ENCODE results near the gene DCTN2. TPM values are rescaled to one million over a fixed set of nuclear protein-coding genes. Genes with fewer than 3 reads are reported as not detected.
"Not testable (repeated sequence)": the region's sequence is repeated elsewhere in the genome, so short reads cannot be mapped to it uniquely, and the experiment has no call there.

Gene DCTN2
- total RNA-seq, 1 donor from 2014 or later: 105 TPM

DNA sequence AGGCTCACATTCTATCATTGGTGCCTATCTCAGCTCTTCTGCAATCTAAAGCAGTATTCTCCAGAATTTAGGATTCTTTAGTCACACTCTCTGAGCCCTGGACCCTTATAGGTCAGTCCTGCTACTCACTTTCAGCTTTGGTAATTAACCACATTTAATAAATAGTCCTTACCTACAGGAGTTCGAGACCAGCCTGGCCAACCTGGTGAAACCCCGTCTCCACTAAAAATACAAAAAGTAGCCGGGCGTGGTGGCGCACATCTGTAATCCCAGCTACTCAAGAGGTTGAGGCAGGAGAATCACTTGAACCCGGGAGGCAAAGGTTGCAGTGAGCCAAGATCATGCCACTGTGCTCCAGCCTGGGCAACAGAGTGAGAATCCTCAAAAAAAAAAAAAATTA, 33.3 kb downstream of the DCTN2 start:
- ATAC-seq: not testable (repeated sequence)

DNA sequence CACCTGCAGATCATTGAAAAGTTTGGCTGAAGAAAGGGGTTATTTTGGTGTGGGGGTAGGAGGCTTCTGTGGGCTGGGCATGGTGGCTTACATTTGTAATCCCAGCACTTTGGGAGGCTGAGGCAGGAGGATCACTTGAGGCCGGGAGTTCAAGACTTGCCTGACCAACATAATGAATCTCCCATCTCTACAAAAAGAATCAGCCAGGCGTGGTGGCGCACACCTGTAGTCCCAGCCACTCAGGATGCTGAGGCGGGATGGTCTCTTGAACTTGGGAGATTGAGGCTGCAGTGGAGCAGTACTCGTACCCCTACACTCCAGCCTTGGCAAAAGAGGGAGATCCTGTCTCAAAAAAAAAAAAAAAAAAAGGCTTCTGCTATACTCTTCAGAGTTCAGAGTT, 33.7 kb downstream of the DCTN2 start:
- ATAC-seq: no peak

DNA sequence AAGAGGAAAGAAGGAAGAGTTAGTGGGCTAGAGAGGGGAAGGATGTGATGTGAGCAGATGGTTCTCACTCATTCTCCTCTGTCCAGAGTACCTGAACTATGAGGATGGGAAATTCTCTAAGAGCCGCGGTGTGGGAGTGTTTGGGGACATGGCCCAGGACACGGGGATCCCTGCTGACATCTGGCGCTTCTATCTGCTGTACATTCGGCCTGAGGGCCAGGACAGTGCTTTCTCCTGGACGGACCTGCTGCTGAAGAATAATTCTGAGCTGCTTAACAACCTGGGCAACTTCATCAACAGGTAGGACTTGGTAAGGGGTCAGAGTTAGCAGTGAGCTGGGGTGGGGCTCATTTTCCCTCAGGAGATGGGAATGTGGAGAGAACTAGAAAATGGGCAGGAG, 34.3 kb downstream of the DCTN2 start:
- ATAC-seq: no peak

DNA sequence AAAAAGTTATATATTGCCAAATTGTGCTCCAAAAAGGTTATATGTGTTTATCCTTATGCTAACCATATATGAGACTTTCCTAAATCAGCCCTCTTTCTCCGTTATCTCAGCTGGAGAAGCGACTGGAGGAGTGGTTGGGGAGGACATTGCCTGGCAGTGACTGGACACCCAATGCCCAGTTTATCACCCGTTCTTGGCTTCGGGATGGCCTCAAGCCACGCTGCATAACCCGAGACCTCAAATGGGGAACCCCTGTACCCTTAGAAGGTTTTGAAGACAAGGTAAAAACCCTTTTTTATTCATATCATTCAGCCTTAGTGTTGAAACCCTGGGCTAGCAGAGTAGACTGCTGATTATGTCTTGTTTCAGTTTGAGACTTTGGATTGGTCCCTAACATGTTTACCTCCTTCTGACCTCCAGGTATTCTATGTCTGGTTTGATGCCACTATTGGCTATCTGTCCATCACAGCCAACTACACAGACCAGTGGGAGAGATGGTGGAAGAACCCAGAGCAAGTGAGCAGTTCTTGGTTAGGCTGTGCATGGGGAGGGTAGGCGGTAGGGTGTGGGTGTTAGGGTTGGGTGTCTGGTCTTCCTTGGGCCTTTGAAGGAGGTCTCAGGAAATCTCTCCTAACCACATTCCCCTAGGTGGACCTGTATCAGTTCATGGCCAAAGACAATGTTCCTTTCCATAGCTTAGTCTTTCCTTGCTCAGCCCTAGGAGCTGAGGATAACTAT, 35.2 kb downstream of the DCTN2 start:
- no peak for ATAC-seq

DNA sequence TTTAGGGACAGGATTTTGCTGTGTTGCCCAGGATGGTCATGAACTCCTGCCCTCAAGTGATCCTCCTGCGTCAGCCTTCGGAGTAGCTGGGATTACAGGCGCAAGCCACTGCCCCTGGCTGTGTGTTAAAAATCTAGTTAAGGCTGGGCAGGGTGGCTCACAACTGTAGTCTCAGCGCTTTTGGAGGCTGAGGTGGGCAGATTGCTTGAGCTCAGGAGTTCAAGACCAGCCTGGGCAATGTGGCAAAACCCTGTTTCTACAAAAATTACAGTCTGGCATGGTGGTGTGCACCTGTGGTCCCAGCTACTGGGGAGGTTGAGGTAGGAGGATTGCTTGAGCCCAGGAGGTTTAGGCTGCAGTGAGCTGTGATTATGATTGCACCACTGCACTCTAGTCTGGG, 35.8 kb downstream of the DCTN2 start:
- no peak for ATAC-seq

DNA sequence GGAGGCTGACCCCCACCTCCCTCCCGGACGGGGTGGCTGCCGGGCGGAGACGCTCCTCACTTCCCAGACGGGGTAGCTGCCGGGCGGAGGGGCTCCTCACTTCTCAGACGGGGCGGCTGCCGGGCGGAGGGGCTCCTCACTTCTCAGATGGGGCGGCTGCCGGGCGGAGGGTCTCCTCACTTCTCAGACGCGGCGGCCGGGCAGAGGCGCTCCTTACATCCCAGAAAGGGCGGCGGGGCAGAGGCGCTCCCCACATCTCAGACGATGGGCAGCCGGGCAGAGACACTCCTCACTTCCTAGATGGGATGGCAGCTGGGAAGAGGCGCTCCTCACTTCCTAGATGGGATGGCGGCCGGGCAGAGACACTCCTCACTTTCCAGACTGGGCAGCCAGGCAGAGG, 39.2 kb downstream of the DCTN2 start:
- ATAC-seq: not testable (repeated sequence)

DNA sequence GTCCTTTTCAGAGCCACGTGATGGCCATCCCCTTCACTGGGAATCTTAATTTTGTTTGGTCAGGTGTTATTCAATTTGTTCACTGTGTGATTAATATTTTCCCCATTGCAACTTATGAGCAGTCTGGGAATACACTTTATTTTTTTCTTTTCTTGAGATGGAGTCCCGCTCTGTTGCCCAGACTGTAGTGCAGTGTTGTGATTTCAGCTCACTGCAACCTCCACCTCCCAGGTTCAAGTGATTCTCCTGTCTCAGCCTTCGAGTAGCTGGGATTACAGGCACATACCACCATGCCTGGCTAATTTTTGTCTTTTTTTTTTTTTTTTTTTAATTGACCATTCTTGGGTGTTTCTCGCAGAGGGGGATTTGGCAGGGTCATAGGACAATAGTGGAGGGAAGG, 40.5 kb downstream of the DCTN2 start:
- ATAC-seq: not testable (repeated sequence)

DNA sequence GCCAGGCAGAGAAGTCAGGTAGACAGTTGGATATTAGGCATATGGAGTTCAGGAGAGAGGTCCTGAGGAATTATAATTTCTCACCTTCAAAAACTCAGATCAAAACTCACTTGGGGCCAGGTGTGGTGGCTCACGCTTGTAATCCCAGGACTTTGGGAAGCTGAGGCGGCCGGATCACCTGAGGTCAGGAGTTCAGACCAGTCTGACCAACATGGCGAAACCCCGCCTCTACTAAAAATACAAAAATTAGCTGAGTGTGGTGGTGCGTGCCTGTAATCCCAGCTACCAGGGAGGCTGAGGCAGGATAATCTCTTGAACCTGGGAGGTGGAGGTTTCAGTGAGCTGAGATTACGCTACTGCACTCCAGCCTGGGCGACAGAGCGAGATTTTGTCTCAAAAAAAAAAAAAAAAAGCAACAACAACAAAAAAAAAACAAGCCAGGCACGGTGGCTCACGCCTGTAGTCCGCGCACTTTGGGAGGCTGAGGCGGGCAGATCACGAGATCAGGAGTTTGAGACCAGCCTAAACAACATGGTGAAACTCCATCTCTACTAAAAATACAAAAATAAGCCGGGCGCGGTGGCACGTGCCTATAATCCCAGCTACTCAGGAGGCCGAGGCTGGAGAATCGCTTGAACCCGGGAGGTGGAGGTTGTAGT, 44.6 kb downstream of the DCTN2 start:
- ATAC-seq: not testable (repeated sequence)

DNA sequence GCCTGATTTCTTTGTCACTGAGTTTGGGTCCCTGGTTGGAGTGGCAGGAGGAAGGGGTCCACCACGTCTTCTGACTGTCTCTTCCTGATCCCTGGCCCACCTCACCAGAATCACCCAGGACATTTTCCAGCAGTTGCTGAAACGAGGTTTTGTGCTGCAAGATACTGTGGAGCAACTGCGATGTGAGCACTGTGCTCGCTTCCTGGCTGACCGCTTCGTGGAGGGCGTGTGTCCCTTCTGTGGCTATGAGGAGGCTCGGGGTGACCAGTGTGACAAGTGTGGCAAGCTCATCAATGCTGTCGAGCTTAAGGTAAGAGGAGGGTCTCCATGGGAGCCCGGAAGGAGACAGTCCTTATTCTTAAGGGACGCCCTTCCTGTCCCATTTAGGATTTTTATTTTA, 46.8 kb downstream of the DCTN2 start:
- ATAC-seq: no peak

DNA sequence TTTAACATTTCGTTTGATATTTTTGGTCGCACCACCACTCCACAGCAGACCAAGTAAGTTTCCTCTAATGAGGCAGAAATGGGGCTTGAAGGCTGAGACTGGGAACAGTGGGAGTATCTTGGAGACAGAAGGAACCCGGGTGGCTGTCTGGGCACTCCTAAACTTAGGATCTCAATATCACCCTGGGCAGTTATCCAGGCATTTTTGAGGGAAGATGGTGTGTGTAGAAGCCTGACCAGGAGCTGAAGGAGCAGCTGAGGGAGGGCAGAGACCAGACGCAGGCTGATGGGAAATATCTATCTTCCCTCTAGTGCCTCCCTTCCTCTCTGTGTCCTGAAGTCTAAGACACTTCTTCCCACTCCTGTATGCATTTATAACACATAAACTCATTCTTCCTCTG, 48.4 kb downstream of the DCTN2 start:
- ATAC-seq: peak; percentile 9

DNA sequence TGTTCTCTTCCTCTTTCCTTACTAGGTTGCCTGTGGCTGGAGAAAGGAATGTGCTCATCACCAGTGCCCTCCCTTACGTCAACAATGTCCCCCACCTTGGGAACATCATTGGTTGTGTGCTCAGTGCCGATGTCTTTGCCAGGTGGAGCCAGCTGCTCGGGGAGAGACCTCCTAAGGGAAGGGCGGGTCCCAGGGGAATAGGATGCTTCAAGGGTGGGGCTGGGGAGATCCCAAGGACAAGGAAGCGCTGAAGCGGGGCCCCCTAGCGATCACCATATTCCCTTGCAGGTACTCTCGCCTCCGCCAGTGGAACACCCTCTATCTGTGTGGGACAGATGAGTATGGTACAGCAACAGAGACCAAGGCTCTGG, 48.9 kb downstream of the DCTN2 start:
- peak; percentile 27 for ATAC-seq

DNA sequence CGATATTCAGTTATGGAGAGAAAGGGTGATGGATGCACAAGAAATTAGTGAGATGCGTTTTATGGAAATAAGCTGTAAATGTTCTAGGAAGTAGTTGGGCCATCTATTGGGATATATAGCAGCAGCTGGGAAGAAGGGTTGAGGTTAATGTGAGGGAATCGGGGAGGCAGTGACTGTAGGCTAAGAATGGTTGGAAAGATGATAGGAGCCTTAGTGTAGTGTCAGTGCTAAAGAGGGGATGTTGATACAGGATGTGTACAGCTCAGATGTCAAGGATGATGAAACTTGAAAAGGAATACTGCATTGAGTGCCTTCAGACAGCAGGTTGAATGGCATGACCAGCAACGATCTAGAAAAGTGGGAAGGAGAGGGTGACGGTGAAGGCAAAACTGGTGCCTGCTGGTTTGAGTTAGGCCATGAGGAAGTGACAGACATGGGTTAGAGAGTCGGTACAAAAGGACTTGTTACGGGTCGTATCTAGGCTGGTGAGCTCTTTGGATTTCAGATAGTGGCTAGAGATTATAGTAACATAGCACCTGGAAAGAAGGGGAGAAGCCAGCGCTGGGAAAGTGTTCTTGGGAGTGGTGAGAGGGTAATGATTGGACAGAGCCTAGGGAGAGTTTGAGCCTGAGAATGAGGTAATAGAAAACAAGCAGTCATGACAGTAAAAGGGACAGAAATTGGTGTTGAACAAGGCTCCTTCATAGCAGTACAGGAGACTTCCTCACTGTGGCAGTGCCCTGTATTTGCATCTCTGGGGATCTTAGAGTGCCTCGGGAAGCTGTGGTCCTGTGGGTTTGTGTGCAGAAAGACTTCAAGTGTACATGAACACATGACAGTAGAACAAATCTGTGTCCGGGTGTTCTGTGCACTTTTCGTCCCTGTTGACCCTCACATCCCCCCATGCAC, 49.5 kb downstream of the DCTN2 start:
- ATAC-seq: peak; percentile 24

DNA sequence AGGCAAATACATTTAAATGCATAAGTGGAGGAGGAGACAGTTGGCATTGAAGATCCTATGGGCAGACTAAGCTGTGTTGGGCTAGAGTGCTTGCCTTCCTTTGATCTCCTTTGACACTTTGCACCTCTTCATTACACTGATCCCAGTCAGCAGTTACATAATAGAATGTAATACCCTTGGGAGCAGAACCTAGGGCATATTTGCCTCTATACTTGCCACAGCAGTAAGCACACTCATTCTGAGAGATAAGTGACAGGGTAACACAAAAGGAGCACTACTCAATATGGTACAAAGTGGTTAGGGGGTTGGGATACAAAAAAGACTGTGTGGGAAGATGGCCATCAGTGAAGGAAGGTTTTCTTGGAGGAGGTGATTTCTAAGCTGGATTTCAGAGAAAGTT, 50.2 kb downstream of the DCTN2 start:
- no peak for ATAC-seq

DNA sequence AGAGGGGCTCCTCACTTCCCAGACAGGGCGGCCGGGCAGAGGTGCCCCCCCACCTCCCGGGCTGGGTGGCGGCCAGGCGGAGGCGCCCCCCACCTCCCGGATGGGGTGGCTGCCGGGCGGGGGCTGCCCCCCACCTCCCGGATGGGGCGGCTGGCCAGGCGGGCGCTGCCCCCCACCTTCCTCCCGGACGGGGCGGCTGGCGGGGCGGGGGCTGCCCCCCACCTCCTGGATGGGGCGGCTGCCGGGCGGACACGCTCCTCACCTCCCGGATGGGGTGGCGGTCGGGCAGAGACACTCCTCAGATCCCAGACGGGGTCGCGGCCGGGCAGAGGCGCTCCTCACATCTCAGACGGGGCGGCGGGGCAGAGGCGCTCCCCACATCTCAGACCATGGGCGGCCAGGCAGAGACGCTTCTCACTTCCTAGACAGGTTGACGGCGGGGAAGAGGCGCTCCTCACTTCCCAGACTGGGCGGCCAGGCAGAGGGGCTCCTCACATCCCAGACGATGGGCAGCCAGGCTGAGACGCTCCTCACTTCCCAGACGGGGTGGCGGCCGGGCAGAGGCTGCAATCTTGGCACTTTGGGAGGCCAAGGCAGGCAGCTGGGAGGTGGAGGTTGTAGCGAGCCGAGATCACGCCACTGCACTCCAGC, 51.8 kb downstream of the DCTN2 start:
- not testable (repeated sequence) for ATAC-seq

DNA sequence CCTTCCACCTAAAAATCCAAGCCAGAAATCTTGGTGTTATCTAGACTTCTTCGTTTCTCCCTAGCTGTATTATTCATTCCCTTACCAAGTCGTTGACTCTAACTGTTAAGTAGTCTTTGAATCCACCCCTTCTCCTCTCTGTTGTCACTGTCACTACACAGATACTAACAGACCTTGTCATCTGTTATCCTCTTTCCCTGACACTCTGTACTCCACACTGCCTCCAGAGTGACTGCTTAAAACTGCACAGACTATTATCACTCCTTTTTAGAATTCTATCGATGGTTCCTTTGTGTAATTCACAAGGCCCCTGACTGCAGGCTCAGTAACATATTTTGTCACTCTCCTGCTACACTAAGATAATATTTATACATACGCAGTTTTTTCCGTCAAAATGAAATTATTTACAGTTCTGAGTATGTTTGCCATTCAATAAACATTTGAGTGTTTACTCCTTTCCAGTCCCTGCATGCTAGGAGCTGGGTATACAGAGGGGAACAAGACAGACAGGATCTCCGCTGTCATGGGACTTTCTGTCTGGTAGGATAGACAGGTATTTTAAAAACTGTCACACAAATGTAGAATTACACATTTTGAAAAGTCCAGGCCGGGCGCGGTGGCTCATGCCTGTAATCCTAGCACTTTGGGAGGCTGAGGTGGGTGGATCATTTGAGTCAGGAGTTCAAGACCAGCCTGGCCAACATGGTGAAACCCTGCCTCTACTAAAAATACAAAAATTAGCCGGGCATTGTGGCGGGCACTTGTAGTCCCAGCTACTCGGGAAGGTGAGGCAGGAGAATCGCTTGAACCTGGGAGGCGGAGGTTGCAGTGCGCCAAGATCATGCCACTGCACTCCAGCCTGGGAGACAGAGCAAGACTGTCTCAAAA, 55.4 kb downstream of the DCTN2 start:
- ATAC-seq: no peak

DNA sequence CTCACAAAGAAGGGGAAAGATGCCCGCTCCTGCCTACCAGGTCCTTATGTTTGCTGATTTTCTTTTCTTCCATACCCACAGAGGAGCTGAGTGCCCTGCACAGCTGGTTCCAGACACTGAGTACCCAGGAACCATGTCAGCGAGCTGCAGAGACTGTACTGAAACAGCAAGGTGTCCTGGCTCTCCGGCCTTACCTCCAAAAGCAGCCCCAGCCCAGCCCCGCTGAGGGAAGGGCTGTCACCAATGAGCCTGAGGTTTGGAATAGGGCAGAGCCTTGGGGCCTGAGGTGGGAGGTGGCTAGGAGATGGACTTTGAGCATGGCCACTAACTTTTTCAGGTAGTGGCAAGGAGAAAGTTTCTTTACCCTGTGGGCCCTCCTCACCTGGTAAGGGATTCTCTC, 56.9 kb downstream of the DCTN2 start:
- no peak for ATAC-seq

DNA sequence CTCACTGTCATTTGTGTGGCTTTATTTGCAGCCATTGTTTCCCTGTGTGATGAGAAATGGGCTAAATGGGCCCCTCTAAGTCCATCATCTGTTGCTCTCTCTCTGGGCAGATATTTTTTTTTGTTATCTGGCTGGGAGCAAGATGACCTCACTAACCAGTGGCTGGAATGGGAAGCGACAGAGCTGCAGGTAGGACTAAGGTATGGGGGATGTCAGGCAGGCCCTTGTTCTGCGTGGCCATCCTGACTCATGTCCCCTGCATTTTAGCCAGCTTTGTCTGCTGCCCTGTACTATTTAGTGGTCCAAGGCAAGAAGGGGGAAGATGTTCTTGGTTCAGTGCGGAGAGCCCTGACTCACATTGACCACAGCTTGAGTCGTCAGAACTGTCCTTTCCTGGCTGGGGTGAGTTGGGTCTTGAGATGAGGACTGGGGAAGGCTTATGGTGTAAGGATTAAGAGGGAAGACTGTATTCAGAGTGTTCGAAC, 57.8 kb downstream of the DCTN2 start:
- no peak for ATAC-seq

DNA sequence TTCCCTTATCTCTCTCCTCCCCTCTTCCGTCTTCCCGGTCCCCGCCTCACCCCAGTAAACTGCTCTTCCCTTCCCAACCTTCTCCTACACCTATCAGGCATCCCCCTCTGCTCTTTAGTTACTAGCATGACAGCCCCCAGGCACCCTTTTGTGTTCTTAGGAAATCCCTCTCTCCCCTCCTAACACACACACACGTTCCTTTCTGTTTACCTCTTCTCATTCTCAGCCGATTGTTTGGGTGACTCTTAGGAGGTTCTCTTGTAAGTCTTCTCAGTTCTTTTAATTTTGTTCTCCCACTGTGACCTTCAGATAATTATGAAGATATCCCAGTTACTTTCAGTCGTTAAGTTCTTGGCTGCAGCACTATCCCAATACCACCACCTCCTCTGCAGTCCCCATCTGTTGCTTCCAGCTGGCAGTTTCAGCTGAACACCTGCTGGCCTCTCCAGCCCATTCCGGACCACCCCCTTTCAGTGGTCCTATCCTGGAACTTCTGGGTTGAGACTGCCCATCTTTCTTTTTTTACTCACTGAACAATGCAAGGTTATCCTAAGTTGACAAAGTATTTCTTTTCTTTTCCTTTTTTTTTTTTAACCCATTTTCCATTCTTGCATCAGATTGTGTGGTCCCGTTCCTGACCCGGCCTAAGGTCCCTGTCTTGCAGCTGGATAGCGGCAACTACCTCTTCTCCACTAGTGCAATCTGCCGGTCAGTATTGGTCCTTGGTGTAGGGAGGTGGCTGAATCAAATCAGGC, 58.4 kb downstream of the DCTN2 start:
- peak; percentile 24 for ATAC-seq

DNA sequence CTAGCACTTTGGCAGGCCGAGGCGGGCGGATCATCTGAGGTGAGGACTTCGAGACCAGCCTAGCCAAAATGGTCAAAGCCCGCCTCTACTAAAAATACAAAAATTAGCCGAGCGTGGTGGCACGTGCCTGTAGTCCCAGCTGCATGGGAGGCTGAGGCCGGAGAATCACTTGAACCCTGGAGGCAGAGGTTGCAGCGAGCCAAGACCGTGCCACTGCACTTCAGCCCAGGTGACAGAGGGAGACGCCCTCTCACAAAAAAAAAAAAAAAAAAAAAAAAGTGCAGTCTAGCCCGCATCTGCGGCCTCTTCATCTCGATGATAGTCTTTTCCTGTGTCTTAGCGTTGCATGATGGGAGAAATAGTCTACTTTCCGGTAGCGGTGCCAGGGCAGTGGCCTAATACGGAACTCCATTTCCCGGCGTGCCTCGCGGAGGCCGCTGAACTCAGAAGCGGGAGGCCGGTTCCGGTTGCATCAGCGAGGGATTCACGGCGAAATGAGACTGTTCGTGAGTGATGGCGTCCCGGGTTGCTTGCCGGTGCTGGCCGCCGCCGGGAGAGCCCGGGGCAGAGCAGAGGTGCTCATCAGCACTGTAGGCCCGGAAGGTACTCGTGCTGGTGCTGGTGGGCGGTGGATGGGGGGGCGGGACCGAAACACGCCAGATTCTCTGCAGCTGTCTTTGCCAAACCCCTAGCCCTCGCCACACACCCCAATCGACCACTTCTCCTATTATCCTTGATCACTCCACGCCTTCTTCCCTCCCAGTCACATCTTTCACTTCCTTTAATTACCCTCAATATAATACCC, 59.2 kb downstream of the DCTN2 start, which contains the start of gene MARS1:
MARS1 (plus strand) TSS at position 472 of the 805 bp plus-strand sequence; CDS start at position 495, 23 bp downstream.
- peak; percentile 96 for ATAC-seq

All from esophagus mucosa (tissue), 1 donor.